Measurements from ENCODE around the gene RNU5B-1.
A peak's percentile ranks its signal among the peaks of the same experiment; 100 is the strongest.
"Not testable (repeated sequence)": the region's sequence is repeated elsewhere in the genome, so short reads cannot be mapped to it uniquely, and the experiment has no call there.

Gene RNU5B-1

DNA sequence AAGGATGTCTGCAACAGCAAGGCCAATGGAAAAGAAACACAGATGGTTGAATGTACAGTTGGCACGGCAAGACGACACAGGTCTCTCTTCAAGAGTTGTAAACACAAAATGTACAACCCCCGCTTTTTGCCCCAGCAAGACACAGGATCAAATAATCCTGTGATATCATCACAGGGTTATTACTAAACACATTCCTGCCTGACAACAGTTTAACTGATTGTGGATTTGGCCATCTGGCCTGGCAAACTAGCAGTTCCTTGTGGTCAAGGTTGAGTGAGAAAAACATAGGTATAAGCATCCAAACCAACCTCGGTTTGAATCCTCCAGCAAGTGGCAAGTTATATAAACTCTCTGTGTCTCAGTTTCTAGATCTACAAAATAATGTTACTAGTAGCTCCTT lies 41.2 kb upstream of the RNU5B-1 start:
- no peak overlapping the region for H3K4me3 ChIP-seq (ENCODE audit: low read length)
- peak; percentile 21 for DNase-seq (ENCODE audit: low read depth)
- TF ChIP-seq, protein P1, sequence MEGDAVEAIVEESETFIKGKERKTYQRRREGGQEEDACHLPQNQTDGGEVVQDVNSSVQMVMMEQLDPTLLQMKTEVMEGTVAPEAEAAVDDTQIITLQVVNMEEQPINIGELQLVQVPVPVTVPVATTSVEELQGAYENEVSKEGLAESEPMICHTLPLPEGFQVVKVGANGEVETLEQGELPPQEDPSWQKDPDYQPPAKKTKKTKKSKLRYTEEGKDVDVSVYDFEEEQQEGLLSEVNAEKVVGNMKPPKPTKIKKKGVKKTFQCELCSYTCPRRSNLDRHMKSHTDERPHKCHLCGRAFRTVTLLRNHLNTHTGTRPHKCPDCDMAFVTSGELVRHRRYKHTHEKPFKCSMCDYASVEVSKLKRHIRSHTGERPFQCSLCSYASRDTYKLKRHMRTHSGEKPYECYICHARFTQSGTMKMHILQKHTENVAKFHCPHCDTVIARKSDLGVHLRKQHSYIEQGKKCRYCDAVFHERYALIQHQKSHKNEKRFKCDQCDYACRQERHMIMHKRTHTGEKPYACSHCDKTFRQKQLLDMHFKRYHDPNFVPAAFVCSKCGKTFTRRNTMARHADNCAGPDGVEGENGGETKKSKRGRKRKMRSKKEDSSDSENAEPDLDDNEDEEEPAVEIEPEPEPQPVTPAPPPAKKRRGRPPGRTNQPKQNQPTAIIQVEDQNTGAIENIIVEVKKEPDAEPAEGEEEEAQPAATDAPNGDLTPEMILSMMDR (conservative IDR thresholded peaks at IDR 0.05; ENCODE audit: low read length): no peak

DNA sequence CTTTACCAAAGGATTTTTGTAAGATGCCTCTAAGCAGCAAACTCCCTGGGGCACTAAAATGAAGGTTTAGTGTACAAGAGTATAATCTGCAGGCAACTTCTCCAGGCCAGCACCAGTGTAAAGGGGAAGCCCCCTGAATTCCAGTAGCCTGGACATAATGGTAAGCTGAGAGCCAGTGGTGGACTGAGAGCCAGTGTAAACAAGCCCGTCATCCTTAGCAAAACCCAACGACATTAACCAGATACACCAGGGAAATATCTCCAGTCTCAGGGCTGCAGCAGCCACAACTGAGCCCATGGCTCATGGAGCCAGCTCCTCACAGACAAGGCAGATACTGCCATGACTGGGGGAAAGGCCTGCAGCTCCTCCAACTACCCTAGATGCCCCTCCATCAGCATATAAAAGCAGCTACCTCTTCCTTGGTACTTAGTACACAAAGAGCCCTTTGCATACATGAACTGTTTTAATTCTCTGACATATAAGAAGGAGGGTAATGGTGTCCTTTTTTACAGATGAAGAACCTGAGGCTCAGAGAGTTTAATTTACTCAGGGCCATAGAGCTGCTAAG lies 39.5 kb upstream of the RNU5B-1 start:
- TF ChIP-seq, protein P1 (conservative IDR thresholded peaks at IDR 0.05; ENCODE audit: low read length): no peak
- no peak overlapping the region for H3K4me3 ChIP-seq (ENCODE audit: low read length)
- DNase-seq (ENCODE audit: low read depth): no peak

DNA sequence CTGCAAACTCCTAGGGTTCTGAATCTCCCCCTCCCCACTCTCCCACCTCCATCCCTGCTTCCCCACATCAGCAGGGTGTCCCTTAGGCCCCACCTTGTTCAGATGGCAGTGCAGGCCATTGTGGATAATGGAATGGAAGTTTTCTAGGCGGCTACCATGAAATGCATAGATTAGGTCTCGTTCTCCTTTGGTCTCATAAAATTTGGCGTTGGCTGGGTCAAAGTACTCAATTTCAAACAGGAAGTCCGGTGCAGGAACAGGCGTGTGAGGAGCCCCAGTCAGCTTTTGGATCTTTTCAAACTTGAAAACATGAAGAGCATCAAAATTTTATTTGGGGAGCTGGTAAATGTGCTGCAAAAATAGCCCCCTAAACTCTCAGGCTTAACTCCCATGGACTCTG lies 38.0 kb upstream of the RNU5B-1 start:
- TF ChIP-seq, protein P1 (conservative IDR thresholded peaks at IDR 0.05; ENCODE audit: low read length): no peak
- H3K4me3 ChIP-seq (ENCODE audit: low read length): no peak overlapping the region
- no peak for DNase-seq (ENCODE audit: low read depth)

DNA sequence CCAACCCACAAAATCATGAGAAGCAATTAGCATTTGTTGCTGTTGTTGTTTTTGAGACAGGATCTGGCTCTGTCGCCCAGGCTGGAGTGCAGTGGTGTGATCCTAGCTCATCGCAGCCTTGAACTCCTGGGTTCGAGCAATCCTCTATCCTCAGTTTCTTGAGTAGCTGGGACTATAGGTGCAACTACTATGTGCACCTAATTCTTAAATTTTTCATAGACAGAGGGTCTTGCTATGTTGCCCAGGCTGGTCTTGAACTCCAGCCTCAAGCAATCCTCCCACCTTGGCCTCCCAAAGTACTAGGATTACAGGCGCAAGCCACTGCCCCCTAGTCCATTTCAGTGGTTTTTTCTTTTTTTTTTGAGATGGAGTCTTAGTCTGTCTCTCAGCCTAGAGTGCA lies 36.1 kb upstream of the RNU5B-1 start:
- H3K4me3 ChIP-seq (ENCODE audit: low read length): no peak overlapping the region
- TF ChIP-seq, protein P1 (conservative IDR thresholded peaks at IDR 0.05; ENCODE audit: low read length): no peak
- DNase-seq (ENCODE audit: low read depth): no peak

DNA sequence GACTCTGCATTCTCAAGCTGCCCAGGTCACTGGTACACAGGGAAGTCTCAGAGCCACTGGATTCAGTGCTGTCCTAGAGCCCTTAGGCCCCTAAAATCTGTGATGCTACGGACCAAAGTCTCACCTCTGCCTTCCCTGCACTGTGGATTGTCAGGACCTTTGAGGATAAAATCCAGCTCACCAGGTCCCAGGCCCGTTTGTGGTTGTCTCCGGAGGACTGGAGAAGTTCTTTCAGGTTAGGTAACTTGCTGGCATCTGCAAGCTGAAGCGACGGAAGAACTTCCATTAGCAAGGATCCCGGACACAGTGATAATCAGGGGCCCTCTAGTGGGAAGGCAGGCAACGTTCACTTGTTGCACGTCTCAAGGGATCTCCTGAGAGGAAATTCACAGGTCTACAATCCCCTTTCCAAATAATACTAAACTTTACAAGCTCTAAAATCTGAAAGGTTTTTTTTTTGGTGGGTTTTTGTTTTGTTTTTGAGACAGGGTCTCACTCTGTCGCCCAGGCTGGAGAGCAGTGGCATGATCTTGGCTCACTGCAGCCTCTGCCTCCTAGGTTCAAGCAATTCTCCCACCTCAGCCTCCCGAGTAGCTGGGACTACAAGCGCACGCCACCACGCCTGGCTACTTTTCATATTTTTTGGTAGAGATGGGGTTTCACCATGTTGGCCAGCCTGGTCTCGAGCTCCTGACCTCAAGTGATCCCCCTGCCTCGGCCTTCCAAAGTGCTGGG lies 33.5 kb upstream of the RNU5B-1 start:
- peak; percentile 88 for DNase-seq (ENCODE audit: low read depth)
- TF ChIP-seq, protein P1 (conservative IDR thresholded peaks at IDR 0.05; ENCODE audit: low read length): peak; percentile 94

DNA sequence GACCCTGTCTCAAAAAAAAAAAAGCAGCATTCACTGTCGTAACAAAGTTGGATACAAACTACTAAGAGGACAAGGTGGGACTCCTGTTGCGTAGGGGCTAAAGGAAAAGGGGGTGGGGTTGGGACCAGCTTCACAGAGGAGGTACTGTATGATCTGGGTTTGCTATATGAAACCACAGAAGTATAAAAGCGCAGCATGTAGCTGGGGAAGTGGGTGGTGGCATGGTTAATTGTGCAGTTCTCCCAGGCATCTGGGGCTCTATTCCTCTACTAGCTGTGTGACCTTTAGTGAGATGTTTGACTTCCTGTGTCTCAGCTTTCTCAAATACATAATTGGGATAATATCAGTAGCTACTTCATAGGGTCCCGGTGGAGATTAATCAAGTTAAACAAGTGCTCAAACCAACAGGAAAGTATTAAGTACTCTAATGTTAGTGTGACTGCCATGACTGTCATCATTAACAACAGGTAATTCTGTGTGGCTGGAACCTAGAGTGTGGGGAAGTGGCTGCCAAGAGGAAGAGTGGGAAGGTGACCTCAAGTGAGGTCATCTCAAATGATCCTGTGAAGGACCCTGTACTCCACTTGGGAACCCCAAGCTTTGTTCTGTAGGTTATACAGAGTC lies 29.3 kb upstream of the RNU5B-1 start:
- TF ChIP-seq, protein P1 (conservative IDR thresholded peaks at IDR 0.05; ENCODE audit: low read length): no peak
- no peak for DNase-seq (ENCODE audit: low read depth)
- no peak overlapping the region for H3K4me3 ChIP-seq (ENCODE audit: low read length)

More for the DNA sequence above, 33.5 kb upstream of the RNU5B-1 start:
- not testable (repeated sequence) for H3K4me3 ChIP-seq (ENCODE audit: low read length)

DNA sequence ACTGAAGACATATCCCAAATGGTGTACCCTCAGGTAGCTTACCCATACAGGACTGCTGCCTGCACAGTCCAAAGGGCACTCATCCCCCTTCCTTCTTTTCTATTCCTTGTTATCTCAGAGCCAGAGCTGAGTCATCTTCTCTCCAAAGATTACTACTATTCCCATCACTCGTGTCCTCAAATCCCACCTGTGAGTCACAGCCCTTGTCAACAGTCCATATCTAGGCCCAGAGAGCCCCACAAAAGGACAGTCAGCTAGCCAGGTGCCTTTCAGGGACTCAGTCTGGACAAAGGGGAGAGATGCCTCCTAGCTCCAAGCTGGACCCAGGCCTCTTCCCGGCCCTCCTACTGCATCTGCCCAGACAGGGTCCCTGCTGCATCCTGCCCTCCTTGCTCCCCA lies 28.8 kb upstream of the RNU5B-1 start:
- no peak overlapping the region for H3K4me3 ChIP-seq (ENCODE audit: low read length)
- TF ChIP-seq, protein P1 (conservative IDR thresholded peaks at IDR 0.05; ENCODE audit: low read length): no peak
- no peak for DNase-seq (ENCODE audit: low read depth)

Measured in AG10803 (cell line).